ENCODE results near the gene WDR73. TPM values are rescaled to one million over a fixed set of nuclear protein-coding genes. Genes with fewer than 3 reads are reported as not detected.

WDR73 gene
- total RNA-seq, 1 experiment from 2014 or later = 20.8 TPM

GRCh38 chr15:84653584-84653909 is 536 bp downstream of the WDR73 start:
- Histone ChIP-seq H4K20me1 (ENCODE audit: low read length) (no peaks in the 10 kb centered on the region), H3K4me3 (ENCODE audit: low read length) (peak overlapping the region; percentile 91), H3F3A (ENCODE audit: low read length, unreplicated experiment) (no peaks in the 10 kb centered on the region), H3K4me2 (ENCODE audit: low read length) (peak overlapping the region; percentile 98), H3K27me3 (ENCODE audit: low read length) (no peaks in the 10 kb centered on the region), H2AFZ (ENCODE audit: low read length) (peak overlapping the region; percentile 88), H3K9me2 (replicated peaks; ENCODE audit: low read length) (no peaks in the 10 kb centered on the region), H3K4me1 (ENCODE audit: insufficient read depth, low read length) (peaks cover 29% of the 10 kb centered on the region), H3K36me3 (ENCODE audit: low read depth, low read length) (peaks cover 21% of the 10 kb centered on the region), H3K27ac (ENCODE audit: low read length) (peak overlapping the region; percentile 59), H3K9ac (ENCODE audit: low read length) (peak overlapping the region; percentile 96), H3K9me3 (ENCODE audit: low read length) (no peaks in the 10 kb centered on the region), H3K79me2 (ENCODE audit: low read length) (peaks cover 34% of the 10 kb centered on the region)
- TF ChIP-seq EZH2phosphoT487 (IDR thresholded peaks at IDR 0.05; ENCODE audit: borderline replicate concordance, low read length) (no peak), EZH2 (IDR thresholded peaks at IDR 0.05; ENCODE audit: low read length, unreplicated experiment) (no peak), CTCF (conservative IDR thresholded peaks at IDR 0.05; ENCODE audit: low read depth, low read length) (no peak)
- ChIA-PET POLR2A (ENCODE audit: unreplicated experiment) (no interaction called here), CTCF (no interaction called here)
- no TSS peak for BruUV-seq (replicated peaks)
- ATAC-seq = no peak
- DNase-seq = no peak
- intact Hi-C loops (cut with micrococcal nuclease) = no loop called here

DNA sequence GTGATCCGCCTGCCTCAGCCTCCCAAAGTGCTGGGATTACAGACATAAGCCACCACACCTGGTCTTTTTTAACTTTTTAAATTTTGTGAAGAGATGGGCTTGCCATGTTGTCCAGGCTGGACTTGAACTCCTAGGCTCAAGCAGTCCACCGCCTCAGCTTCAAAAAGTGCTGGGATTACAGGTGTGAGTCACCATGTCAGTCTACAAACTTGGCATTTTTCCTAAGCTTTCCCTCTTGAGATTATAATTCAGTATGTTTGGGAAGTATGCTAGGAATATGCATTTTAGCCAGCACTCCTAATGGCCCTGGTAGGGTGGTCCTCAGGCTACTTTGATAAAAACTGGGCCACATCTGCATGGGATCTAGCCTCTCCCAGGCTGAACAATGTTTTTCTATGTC is 4.4 kb downstream of the WDR73 start:
- TF ChIP-seq EZH2 (IDR thresholded peaks at IDR 0.05; ENCODE audit: low read length, unreplicated experiment) = no peak
- TF ChIP-seq CTCF (conservative IDR thresholded peaks at IDR 0.05; ENCODE audit: low read depth, low read length) = no peak
- TF ChIP-seq EZH2phosphoT487 (IDR thresholded peaks at IDR 0.05; ENCODE audit: borderline replicate concordance, low read length) = no peak
- Histone ChIP-seq H3K4me1 (ENCODE audit: insufficient read depth, low read length) (peaks cover 17% of the 10 kb centered on the region), H3K79me2 (ENCODE audit: low read length) (peaks cover 34% of the 10 kb centered on the region), H3K9me2 (replicated peaks; ENCODE audit: low read length) (no peaks in the 10 kb centered on the region), H3K9me3 (ENCODE audit: low read length) (no peaks in the 10 kb centered on the region), H3K9ac (ENCODE audit: low read length) (no peak overlapping the region), H3K27me3 (ENCODE audit: low read length) (no peaks in the 10 kb centered on the region), H3K36me3 (ENCODE audit: low read depth, low read length) (peaks cover 48% of the 10 kb centered on the region), H3K4me3 (ENCODE audit: low read length) (no peak overlapping the region), H4K20me1 (ENCODE audit: low read length) (no peaks in the 10 kb centered on the region), H3K27ac (ENCODE audit: low read length) (no peak overlapping the region), H3F3A (ENCODE audit: low read length, unreplicated experiment) (no peaks in the 10 kb centered on the region), H3K4me2 (ENCODE audit: low read length) (no peak overlapping the region), H2AFZ (ENCODE audit: low read length) (no peak overlapping the region)
- DNase-seq (peak; percentile 53), ATAC-seq (no peak)
- CTCF ChIA-PET = no interaction called here
- no TSS peak for BruUV-seq (replicated peaks)
- intact Hi-C loops (cut with micrococcal nuclease) = no loop called here
- POLR2A ChIA-PET (ENCODE audit: unreplicated experiment) = no interaction called here

DNA sequence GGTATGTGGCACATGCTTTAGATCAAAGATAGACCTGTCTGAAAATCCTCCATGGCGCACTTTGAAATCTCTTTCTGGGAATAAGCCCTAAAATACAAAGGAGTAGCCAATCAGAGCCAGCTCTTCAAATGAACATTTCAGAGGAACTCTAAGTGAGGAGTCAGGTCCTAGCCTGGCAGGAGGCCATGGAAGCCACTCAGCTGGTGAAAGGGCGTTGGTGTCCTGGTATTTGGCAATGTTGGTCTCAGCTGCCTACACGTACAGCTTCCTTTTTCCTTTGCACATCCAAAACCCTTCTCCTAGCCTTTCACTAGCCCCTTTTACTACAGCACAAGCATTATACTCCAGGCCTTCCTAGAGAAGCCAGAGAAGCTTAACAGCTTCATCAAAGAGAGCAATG is 5.5 kb downstream of the WDR73 start:
- ATAC-seq (peak; percentile 48; the same call in 1 of the 2 replicates), DNase-seq (no peak)
- CTCF ChIA-PET = no interaction called here
- Histone ChIP-seq H2AFZ (ENCODE audit: low read length) (no peak overlapping the region), H3K27me3 (ENCODE audit: low read length) (no peaks in the 10 kb centered on the region), H3K79me2 (ENCODE audit: low read length) (peaks cover 29% of the 10 kb centered on the region), H3K4me3 (ENCODE audit: low read length) (no peak overlapping the region), H3K9ac (ENCODE audit: low read length) (no peak overlapping the region), H3K4me1 (ENCODE audit: insufficient read depth, low read length) (peaks cover 16% of the 10 kb centered on the region), H3K9me3 (ENCODE audit: low read length) (no peaks in the 10 kb centered on the region), H3K4me2 (ENCODE audit: low read length) (no peak overlapping the region), H3K36me3 (ENCODE audit: low read depth, low read length) (peaks cover 51% of the 10 kb centered on the region), H3F3A (ENCODE audit: low read length, unreplicated experiment) (no peaks in the 10 kb centered on the region), H4K20me1 (ENCODE audit: low read length) (no peaks in the 10 kb centered on the region), H3K27ac (ENCODE audit: low read length) (no peak overlapping the region), H3K9me2 (replicated peaks; ENCODE audit: low read length) (no peaks in the 10 kb centered on the region)
- no TSS peak for BruUV-seq (replicated peaks)
- TF ChIP-seq CTCF (conservative IDR thresholded peaks at IDR 0.05; ENCODE audit: low read depth, low read length) (no peak), EZH2 (IDR thresholded peaks at IDR 0.05; ENCODE audit: low read length, unreplicated experiment) (no peak), EZH2phosphoT487 (IDR thresholded peaks at IDR 0.05; ENCODE audit: borderline replicate concordance, low read length) (no peak)
- POLR2A ChIA-PET (ENCODE audit: unreplicated experiment) = no interaction called here
- intact Hi-C loops (cut with micrococcal nuclease) = no loop called here

Measured in PC-3 (cell line).